HG03354 (cell line): ENCODE measurements around the gene SPARC.
A peak's percentile ranks its signal among the peaks of the same experiment; 100 is the strongest.
"Not testable (repeated sequence)": the region's sequence is repeated elsewhere in the genome, so short reads cannot be mapped to it uniquely, and the experiment has no call there.

Experiments used
- ATAC-seq: cut with Tn5 transposase; IDR thresholded peaks from one replicate; pipeline ENCODE4 v1.9.1; 2021; ENCODE audit warnings: mild to moderate bottlenecking; ENCODE audit not compliant: unreplicated experiment, poor library complexity, severe bottlenecking

Gene SPARC

GRCh38 chr5:151686674-151687407 lies at the start of gene SPARC:
Gene SPARC (minus strand): TSS chr5:151686915. CDS start chr5:151676188, 10,727 bp downstream.
- peak; percentile 78 for ATAC-seq

DNA sequence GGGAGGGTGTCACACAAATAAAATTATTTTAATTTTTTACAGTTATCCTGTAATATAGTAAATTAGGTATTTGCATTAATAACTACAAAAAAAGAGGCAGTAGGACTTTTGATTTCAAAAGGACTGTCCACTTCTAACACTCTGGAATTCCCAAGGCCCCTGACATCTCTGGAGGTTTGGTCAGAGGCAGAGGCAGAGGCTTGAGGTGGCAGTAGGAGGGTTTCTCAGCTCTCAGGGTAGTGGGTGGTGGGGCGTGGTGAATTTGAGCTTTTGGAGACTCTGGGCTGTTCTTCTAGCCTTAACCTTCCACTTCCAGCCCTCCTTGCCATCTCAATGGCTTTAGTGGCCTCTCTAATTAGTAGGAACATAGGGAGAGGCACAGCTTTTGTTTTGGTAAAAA lies 48.9 kb upstream of the SPARC start:
- no peak for ATAC-seq

- no peak for ATAC-seq
Observed at GRCh38 chr5:151734064-151734408, 47.3 kb upstream of the SPARC start.

DNA sequence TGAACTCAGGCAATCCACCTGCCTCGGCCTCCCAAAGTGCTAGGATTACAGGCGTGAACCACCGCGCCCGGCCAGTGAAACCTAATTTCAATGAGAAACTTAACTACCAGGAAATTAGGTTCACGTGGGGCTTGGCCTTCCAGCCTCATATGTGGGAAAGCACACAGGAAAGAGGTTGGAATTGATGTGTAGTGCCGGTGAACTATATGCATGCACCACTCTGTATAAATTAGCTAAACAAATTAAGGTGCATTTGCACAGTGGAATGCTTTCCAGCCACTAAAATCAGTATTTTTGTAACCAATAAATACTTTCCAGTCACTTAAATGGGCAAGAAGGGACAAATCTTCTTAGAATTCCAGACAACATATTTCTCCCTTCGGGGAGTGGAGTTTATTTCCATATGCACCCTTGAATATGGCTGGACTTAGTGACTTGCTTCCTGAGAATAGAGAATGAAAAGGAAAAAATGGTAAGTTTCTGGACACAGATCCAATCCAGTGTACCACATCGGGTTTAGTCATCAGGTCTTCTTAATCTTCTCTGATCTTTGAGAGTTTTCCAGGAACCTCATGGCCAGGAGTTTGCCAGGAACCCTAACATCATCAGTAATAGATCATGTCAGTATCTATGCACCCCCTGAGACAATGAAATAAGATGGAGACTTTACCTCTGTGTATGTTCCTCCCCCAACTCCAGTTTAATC lies 46.8 kb upstream of the SPARC start:
- no peak for ATAC-seq

DNA sequence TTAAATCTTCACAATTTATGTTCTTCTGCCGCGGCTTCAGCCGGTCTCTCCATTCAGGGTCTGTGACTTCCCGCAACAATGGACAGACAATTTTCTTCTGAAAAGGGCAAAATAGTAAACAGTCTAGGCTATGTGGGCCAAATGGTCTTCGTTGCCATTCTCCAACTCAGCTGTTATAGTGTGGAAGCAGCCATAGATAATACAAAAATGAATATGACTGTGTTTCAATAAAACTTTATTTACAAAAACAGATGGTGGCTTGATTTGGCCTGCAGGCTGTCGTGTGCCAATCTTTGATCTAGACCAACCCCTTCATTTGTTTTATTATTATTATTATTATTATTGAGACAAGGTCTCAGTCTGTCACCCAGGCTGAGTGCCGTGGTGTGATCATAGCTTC lies 43.7 kb upstream of the SPARC start:
- no peak for ATAC-seq

DNA sequence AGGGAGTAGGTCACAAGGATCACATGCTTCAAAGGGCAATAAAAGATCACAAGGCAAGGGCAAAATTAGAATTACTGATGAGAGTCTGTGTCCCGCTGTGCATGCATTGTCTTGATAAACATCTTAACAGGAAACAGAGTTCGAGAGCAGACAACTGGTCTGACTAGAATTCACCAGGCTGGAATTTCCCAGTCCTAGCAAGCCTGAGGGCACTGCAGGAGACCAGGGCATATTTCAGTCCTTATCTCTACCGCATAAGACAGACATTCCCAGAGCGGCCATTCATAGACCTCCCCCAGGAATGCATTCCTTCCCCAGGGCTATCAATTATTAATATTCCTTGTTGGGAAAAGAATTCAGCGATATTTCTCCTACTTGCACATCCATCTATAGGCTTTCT lies 42.9 kb upstream of the SPARC start:
- ATAC-seq = not testable (repeated sequence)

- ATAC-seq = no peak
Observed at GRCh38 chr5:151724360-151724759, 37.6 kb upstream of the SPARC start.

DNA sequence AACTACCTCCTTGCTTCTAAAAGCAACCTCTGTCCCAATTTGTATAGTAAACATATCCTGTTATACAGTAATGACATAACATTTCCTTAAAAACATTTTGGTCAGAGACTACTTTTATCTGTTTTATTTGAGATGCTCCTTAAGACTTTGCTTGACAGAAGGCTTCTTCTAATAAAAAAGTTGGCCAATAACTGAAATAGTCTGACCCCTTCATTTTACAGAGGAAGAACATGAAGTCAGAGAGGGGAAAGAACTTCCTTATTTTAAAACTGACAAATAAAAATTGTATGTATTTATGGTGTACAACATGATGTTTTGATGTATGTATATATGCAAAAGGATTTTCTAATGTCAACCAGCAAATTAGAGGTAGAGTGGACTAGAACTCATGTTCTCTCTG lies 35.8 kb upstream of the SPARC start:
- ATAC-seq = no peak

DNA sequence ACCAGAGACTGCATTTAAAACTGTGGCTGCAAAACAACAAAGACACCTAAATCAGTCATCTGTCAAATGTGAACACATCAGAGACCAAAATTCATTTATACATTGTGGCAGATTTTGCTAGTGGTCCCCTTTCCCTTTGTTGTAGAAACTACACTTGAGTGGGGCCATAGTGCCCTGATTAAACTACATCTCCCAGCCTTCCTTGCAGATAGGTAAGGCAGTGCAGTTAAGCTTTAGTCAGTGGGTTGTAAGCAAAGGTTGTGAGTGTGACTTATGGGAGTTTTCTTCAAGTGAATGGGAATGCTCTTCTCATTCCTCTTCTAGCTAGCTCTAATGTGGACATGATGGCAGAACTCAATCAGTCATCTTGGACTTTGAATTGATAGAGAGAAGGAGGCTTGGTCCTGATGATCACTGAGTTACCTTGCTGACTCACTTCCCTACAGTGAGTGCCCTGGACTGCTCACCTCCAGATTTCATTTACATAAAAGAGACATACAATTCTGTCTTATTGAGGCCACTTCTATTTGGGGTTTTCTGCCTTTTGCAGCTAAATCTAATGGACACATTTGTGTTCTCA lies 35.2 kb upstream of the SPARC start:
- peak; percentile 36 for ATAC-seq

DNA sequence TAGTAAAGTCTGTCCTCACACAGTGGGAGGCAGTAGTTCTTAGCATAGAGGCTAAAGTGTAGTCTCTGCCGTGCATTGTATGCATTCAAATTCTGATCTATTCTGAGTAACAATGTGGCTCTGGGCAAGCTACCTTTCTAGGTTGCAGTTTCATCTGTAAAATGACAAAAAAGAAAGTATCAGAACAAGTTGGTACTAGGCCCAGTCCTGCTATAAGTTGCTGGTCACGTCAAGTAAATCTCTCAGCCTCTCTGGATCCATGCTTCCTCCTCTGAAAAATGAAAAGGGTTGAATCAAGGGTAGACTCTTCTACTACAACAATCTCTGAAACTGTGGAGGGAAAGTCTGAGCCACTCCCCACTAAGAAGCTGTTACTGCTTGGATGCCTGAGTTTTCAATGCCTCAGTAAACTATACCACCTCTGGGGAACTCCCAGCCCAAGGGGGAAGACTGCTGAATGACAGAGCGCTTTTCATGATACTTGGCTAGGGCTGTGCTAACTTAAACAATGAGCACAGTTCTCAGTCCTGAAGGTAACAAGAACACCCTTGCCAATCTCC lies 34.5 kb upstream of the SPARC start:
- peak; percentile 89 for ATAC-seq

GRCh38 chr5:151720215-151720614 lies 33.5 kb upstream of the SPARC start:
- no peak for ATAC-seq

GRCh38 chr5:151719228-151720000 lies 32.7 kb upstream of the SPARC start:
- no peak for ATAC-seq

DNA sequence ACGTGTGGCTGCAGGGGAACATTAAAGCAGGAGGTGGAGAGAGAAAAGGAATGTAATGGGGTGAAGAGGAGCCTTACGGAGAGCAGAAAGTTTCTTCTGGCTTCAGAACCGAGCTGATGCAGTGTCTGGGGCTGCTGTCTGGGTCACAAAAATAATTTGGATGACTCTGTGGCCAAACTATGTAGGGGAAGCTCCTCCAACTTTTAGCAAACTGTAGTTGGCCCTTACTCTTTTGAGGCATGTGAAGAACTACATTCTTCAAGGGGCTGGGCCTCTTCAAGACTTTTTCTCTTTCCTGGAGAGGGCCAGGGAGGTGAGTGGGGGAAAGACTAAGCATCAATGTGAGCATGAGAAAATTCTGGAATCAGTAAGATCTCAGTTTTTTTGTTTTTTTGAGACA lies 31.9 kb upstream of the SPARC start:
- no peak for ATAC-seq

- no peak for ATAC-seq
Observed at GRCh38 chr5:151718153-151718552, 31.4 kb upstream of the SPARC start.

DNA sequence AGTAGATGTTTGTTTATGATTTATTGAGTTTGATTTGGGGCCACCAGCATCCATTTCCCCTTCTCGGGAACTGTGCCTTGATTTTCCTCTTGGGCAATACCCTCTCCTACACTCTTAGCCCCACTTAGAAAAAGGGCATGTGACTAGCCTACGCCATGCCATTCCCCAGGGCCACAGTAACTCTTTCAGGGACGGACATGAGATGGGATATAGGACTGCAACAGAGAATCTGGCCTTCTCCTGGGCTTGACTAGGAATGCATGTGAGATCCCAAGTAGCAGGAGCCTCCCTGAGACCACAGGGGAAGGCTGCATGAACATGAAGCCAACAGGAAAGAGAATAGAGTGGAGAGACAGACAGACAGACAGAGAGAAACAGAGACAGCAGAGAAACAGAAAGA lies 30.7 kb upstream of the SPARC start:
- ATAC-seq = no peak

DNA sequence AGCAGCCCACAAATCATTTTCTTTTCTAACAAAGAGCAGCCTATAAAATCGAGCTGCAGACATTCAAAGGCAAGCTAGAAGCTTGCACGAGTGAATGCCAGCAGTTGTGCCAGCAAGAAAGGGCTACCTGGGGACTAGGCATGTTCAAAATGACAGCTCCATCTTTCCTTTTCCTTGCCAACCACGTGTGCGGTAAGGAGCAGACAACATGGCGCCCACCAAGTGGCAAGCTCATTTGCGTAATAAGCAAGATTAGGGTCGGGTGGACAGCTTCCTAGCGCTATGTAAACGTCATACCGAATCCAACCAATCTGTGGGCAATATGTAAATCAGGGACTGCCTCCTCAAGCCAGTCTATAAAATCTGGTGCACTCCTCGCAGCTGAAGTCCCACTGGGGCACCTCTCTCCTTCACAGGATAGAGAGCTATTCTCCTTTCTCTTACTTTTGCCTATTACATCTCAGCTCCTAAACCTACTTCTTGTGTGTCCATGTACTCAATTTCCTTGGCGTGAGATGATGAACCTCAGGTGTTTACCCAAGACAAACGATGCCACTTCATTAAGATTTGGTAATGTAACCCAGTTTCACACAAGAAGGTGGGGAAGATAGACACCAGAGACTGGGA lies 22.5 kb upstream of the SPARC start:
- ATAC-seq = no peak

- ATAC-seq = no peak
Observed at GRCh38 chr5:151708126-151708525, 21.4 kb upstream of the SPARC start.

DNA sequence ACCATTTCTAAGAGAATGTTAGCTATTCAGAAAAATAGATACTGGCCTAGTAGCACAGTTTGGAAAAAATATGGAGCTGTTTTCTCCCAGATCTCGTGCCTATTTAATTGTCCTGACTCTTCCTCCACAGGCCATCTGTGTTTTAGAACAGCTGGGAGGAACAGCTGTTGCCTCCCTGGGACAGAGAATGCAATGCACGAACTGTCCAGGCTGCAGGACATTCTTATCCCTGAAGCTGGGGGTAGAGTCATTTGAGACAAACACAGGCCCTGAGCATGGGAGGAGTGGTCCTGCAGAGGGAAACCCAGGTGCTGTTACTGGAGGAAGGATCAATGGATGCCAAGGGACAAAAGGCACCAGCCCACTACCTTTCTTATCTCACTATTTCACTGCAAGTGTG lies 20.9 kb upstream of the SPARC start:
- ATAC-seq = no peak

- ATAC-seq = no peak
Observed at GRCh38 chr5:151706906-151707305, 20.2 kb upstream of the SPARC start.

DNA sequence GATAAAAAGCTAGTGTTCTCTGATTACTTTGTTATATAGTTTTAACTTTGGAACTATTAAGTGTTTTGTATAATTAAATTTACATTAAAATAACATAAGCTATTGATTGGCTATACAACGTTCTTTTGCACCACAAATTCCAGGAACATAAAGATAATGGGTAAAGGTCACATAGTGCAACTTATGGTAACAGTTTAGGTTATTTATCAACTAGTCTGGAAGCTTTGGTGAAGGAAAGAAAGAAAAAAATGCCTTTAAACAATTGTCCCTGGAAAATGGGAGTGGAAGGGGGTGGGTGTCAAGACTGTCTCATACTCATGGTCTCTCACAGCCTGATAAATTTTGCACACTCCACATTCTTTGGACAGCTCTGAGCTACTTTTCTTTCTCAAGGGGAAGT lies 17.1 kb upstream of the SPARC start:
- ATAC-seq = no peak
